H1 (cell line): Measurements from ENCODE around the gene EMX2. TPM values are rescaled to one million over a fixed set of nuclear protein-coding genes. Genes with fewer than 3 reads are reported as not detected.
A peak's percentile ranks its signal among the peaks of the same experiment; 100 is the strongest.

ENCODE experiments used
- CTCF ChIA-PET: fragments of 300-600 bp; sonication (Branson Sonifier 250); formaldehyde crosslinking; loops from one replicate; lab custom pipeline; 2021; ENCODE audit not compliant: partially characterized antibody; lab: Charles Lee
- POLR2A ChIA-PET: fragments of 300-600 bp; sonication (Branson Sonifier 250); formaldehyde crosslinking; loops from one replicate; lab custom pipeline; 2021; ENCODE audit warnings: inconsistent platforms; ENCODE audit not compliant: partially characterized antibody; lab: Charles Lee
- DNase-seq, 2 experiments: peaks; one replicate each; pipeline versions ENCODE4 v3.0.0 to v3.0.0-alpha.2; 2010 to 2022; ENCODE audit warnings: low spot score in 2 of 2, low read depth in 1 of 2, mixed read lengths in 1 of 2
- FAIRE-seq: peaks from 2 replicates; lab custom pipeline; 2011; peaks lifted over from hg19 to GRCh38; lab: Jason Lieb, UNC
- H2AFZ ChIP-seq: 2 replicates; pipeline ENCODE4 v1.8.1; 2012; ENCODE audit warnings: low read length, inconsistent platforms
- H2AK5ac ChIP-seq: 2 replicates; pipeline ENCODE4 v1.6.1; 2013; ENCODE audit warnings: low read depth, low read length
- H2BK120ac ChIP-seq: replicated peaks from 2 replicates; pipeline ENCODE3; 2013; ENCODE audit warnings: low read depth, low read length, inconsistent platforms
- H2BK12ac ChIP-seq: 2 replicates; pipeline ENCODE4 v1.6.1; 2013; ENCODE audit warnings: low read depth, low read length
- H2BK15ac ChIP-seq: 2 replicates; pipeline ENCODE4 v1.6.1; 2013; ENCODE audit warnings: low read length
- H2BK20ac ChIP-seq: 2 replicates; pipeline ENCODE4 v1.6.1; 2013; ENCODE audit warnings: low read length
- H2BK5ac ChIP-seq: 2 replicates; pipeline ENCODE4 v1.6.1; 2013; ENCODE audit warnings: low read depth, low read length
- H3K14ac ChIP-seq: 2 replicates; pipeline ENCODE4 v1.6.1; 2013; ENCODE audit warnings: inconsistent platforms; ENCODE audit not compliant: insufficient read length
- H3K18ac ChIP-seq: 2 replicates; pipeline ENCODE4 v1.6.1; 2013; ENCODE audit warnings: low read length; ENCODE audit errors: extremely low read depth
- H3K23ac ChIP-seq: 2 replicates; pipeline ENCODE4 v1.6.1; 2013; ENCODE audit warnings: inconsistent platforms; ENCODE audit not compliant: insufficient read length
- H3K23me2 ChIP-seq: 2 replicates; pipeline ENCODE4 v1.6.1; 2013; ENCODE audit warnings: low read depth, low read length
- H3K27ac ChIP-seq: 2 replicates; pipeline ENCODE4 v1.6.1; 2011; ENCODE audit warnings: low read depth, low read length, inconsistent platforms
- H3K27me3 ChIP-seq, 4 experiments: replicated peaks in 1 of 4; 1 replicate in 1 of 4; 2 replicates in 3 of 4; pipeline versions ENCODE4 v1.6.1 to v1.8.1; 2011 to 2013; ENCODE audit warnings: low read length in 3 of 4, mild to moderate bottlenecking in 3 of 4, inconsistent platforms in 2 of 4, mixed read lengths in 2 of 4, moderate library complexity in 1 of 4; ENCODE audit not compliant: control insufficient read depth in 3 of 4, insufficient read depth in 3 of 4; ENCODE audit errors: extremely low read depth in 1 of 4
- H3K36me3 ChIP-seq, 4 experiments: 2 replicates each; pipeline versions ENCODE4 v1.6.1 to v1.8.1; 2011 to 2013; ENCODE audit warnings: mild to moderate bottlenecking in 4 of 4, low read length in 3 of 4, moderate library complexity in 2 of 4, control low read depth in 1 of 4, inconsistent platforms in 1 of 4; ENCODE audit not compliant: insufficient read depth in 4 of 4, control insufficient read depth in 2 of 4
- H3K4ac ChIP-seq: replicated peaks from 2 replicates; pipeline ENCODE3; 2013; ENCODE audit warnings: low read length, low read depth, mixed read lengths, inconsistent platforms; ENCODE audit not compliant: insufficient read length
- H3K4me1 ChIP-seq, 4 experiments: replicated peaks in 1 of 4; 1 replicate in 1 of 4; 2 replicates in 3 of 4; pipeline versions ENCODE4 v1.6.1 to v1.8.1; 2011 to 2013; ENCODE audit warnings: low read length in 3 of 4, inconsistent platforms in 2 of 4, mixed read lengths in 1 of 4; ENCODE audit not compliant: insufficient read depth in 4 of 4, control insufficient read depth in 3 of 4
- H3K4me2 ChIP-seq, 2 experiments: 2 replicates each; pipeline versions ENCODE4 v1.6.1 to v1.8.1; 2011 to 2013; ENCODE audit warnings: low read depth in 2 of 2, low read length in 2 of 2, control low read depth in 1 of 2, inconsistent platforms in 1 of 2, mild to moderate bottlenecking in 1 of 2; ENCODE audit not compliant: insufficient read depth in 1 of 2
- H3K4me3 ChIP-seq, 4 experiments: fragments of 200-600, 300-600 bp in 1 of 4; sonication (generic), shearing (Covaris generic), sonication (Bioruptor Twin) in 1 of 4; 2 replicates each; pipeline versions ENCODE4 v1.5.1 to v1.8.1; 2011 to 2016; ENCODE audit warnings: low read length in 4 of 4, low read depth in 3 of 4, control low read depth in 2 of 4, inconsistent platforms in 2 of 4, mild to moderate bottlenecking in 2 of 4, mixed read lengths in 1 of 4, moderate library complexity in 1 of 4; ENCODE audit not compliant: insufficient read depth in 2 of 4; ENCODE audit errors: extremely low read depth in 1 of 4
- H3K56ac ChIP-seq: replicated peaks from 2 replicates; pipeline ENCODE3; 2013; ENCODE audit warnings: low read depth, mild to moderate bottlenecking, mixed read lengths, low read length, inconsistent platforms; ENCODE audit not compliant: insufficient read length
- H3K79me1 ChIP-seq: 2 replicates; pipeline ENCODE4 v1.6.1; 2013; ENCODE audit warnings: low read depth, low read length, control low read depth
- H3K79me2 ChIP-seq, 2 experiments: 2 replicates each; pipeline versions ENCODE4 v1.6.1 to v1.8.1; 2012 to 2013; ENCODE audit warnings: low read length in 2 of 2, mild to moderate bottlenecking in 2 of 2, inconsistent platforms in 1 of 2; ENCODE audit not compliant: insufficient read depth in 2 of 2, control insufficient read depth in 1 of 2
- H3K9ac ChIP-seq, 4 experiments: replicated peaks in 1 of 4; 1 replicate in 1 of 4; 2 replicates in 3 of 4; pipeline versions ENCODE4 v1.6.1 to v1.8.1; 2011 to 2013; ENCODE audit warnings: low read depth in 3 of 4, low read length in 3 of 4, control low read depth in 2 of 4, mild to moderate bottlenecking in 2 of 4, moderate library complexity in 2 of 4, inconsistent platforms in 1 of 4; ENCODE audit errors: extremely low read depth in 1 of 4
- H3K9me3 ChIP-seq, 2 experiments: 2 replicates each; pipeline versions ENCODE4 v1.6.1 to v1.8.1; 2012 to 2013; ENCODE audit warnings: mild to moderate bottlenecking in 2 of 2, moderate library complexity in 2 of 2, control low read depth in 1 of 2, inconsistent platforms in 1 of 2, low read depth in 1 of 2, low read length in 1 of 2, mixed read lengths in 1 of 2; ENCODE audit not compliant: insufficient read depth in 2 of 2
- H4K20me1 ChIP-seq, 2 experiments: replicated peaks in 1 of 2; 2 replicates each; pipeline versions ENCODE3 to v1.8.1; 2011 to 2013; ENCODE audit warnings: inconsistent platforms in 2 of 2, low read length in 2 of 2, mild to moderate bottlenecking in 1 of 2; ENCODE audit not compliant: insufficient read depth in 2 of 2, control insufficient read depth in 1 of 2
- H4K5ac ChIP-seq: 2 replicates; pipeline ENCODE4 v1.6.1; 2013; ENCODE audit warnings: low read length, low read depth, mixed read lengths, inconsistent platforms; ENCODE audit not compliant: insufficient read length
- H4K8ac ChIP-seq: 2 replicates; pipeline ENCODE4 v1.8.0; 2013; ENCODE audit warnings: mild to moderate bottlenecking, moderate library complexity, low read length, inconsistent platforms; ENCODE audit not compliant: insufficient read depth; ENCODE audit errors: extremely low read depth
- H4K91ac ChIP-seq: replicated peaks from 2 replicates; pipeline ENCODE3; 2013; ENCODE audit warnings: low read length, mixed read lengths, inconsistent platforms; ENCODE audit not compliant: insufficient read length
- ASH2L ChIP-seq: fragments of 200-600, 300-600 bp; sonication (generic); IDR thresholded peaks from one replicate; pipeline ENCODE4 v1.7.1; 2017; ENCODE audit warnings: low read length
- BCL11A ChIP-seq, 2 experiments: IDR thresholded peaks; one replicate each; pipeline ENCODE4 v1.6.1; 2011; ENCODE audit warnings: low read depth in 2 of 2, low read length in 2 of 2, mild to moderate bottlenecking in 2 of 2
- E2F6 ChIP-seq: IDR thresholded peaks from 2 replicates; pipeline ENCODE4 v1.6.1; 2012; ENCODE audit warnings: inconsistent platforms
- EZH2 ChIP-seq: fragments of 200-600 bp; sonication (generic); IDR thresholded peaks from 2 replicates; pipeline ENCODE4 v1.7.1; 2012; ENCODE audit warnings: low read depth, mild to moderate bottlenecking, moderate library complexity, low read length, inconsistent platforms; ENCODE audit not compliant: severe bottlenecking
- RNF2 ChIP-seq: fragments of 200-900, 300-1000 bp; sonication (generic); IDR thresholded peaks from 2 replicates; pipeline ENCODE4 v1.7.1; 2016; ENCODE audit warnings: borderline replicate concordance, low read depth, mild to moderate bottlenecking, antibody characterized with exemption, low read length; ENCODE audit not compliant: poor library complexity, severe bottlenecking; ENCODE audit errors: missing control alignments
- SUZ12 ChIP-seq: fragments of 200-600 bp; sonication (generic); IDR thresholded peaks from 2 replicates; pipeline ENCODE4 v1.6.1; 2012; ENCODE audit warnings: mild to moderate bottlenecking, inconsistent platforms, low read length, moderate library complexity, mixed read lengths
- TAF1 ChIP-seq: IDR thresholded peaks from 2 replicates; pipeline ENCODE4 v1.6.1; 2011; ENCODE audit warnings: mild to moderate bottlenecking, low read depth, low read length
- TBP ChIP-seq: IDR thresholded peaks from 2 replicates; pipeline ENCODE4 v1.6.1; 2011; ENCODE audit warnings: low read depth, low read length, improper control_type of control experiment
- WGBS, 2 experiments: shearing (Covaris generic) in 1 of 2; methylation state at CpG; one replicate each; pipeline versions ENCODE4 v1.1.6 to v1.1.7; 2013 to 2015; ENCODE audit warnings: low lambda C conversion rate in 2 of 2, mixed read lengths in 2 of 2, inconsistent platforms in 1 of 2, low coverage in 1 of 2, missing lambda C conversion rate in 1 of 2; ENCODE audit not compliant: insufficient replicate concordance in 2 of 2, insufficient coverage in 1 of 2, insufficient read length in 1 of 2; ENCODE audit errors: extremely low coverage in 1 of 2, missing lambda C conversion rate in 1 of 2; 5-methylcytosine and 5-hydroxymethylcytosine counted together
- polyA plus RNA-seq, 7 experiments: library from polyadenylated mRNA; depleted of rRNA in 3 of 7; stranded (reverse) in 5 of 7; unstranded in 2 of 7; fragments of >200 nt in 5 of 7; fragments of 200-250 nt in 2 of 7; gene quantifications; 1 replicate in 5 of 7; 2 replicates in 1 of 7; 4 replicates in 1 of 7; pipeline versions ENCODE4 v1.2.1 to v1.2.3, GENCODE V29; 2011 to 2013; ENCODE audit warnings: missing spikeins in 2 of 7, mixed read lengths in 2 of 7
- total RNA-seq: library from RNA; stranded (reverse); fragmentation: NEBNext Ultra II Directional; extraction: Animal tissue kit (Norgen Biotek cat#: 25700); gene quantifications from 2 replicates; pipeline ENCODE4 v1.2.1, GENCODE V29; 2021

Gene EMX2
- total and polyA plus RNA-seq, 2 of the 8 experiments (the other 6 are each of a cell fraction or from before 2014, with no cell fraction given) = not detected

DNA sequence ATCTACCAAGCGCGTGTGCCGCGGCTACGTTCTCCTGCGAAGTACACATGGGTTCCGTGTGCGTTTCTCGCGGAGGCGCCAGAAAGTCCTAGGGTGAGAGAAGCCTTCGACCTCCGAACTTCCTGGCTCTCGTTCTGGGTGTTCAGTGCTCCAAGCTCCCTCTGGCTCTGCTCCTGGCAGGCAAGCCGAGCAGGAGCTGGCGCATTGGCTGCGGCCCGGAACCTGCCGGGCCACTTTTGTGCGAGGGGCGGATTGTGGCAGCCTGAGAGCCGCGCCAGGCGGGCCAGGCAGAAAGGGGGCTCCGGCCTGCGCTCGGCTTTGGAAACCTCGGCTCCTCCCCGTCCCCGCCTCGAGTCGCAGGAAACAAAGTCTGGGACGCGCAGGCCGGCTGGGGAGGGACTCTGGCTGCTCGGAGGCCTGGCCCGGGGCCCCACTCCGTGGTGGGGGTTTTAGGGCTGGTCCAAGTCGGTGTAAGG lies 9.6 kb downstream of the EMX2 start:
- H2BK5ac ChIP-seq = no peak overlapping the region
- H2BK12ac ChIP-seq = 0 out of 2 replicates have a peak overlapping the region, but pooled peaks have one; percentile 68
- peaks cover 84 to 93% (median 89%) of the 10 kb centered on the region in 4 experiments for H3K27me3 ChIP-seq
- H4K91ac ChIP-seq = no peak overlapping the region
- no peak overlapping the region for H4K5ac ChIP-seq
- WGBS, 2 experiments = 4% methylated on average over 33 of the region's 39 CpGs; no CpG with 5 or more reads in 1 of the 2 experiments
- H3K36me3 ChIP-seq = no peaks in the 10 kb centered on the region
- H2AFZ ChIP-seq = no peak overlapping the region
- H3K79me1 ChIP-seq = no peaks in the 10 kb centered on the region
- H3K18ac ChIP-seq = peak overlapping the region; percentile 48
- no peak overlapping the region; the same call in 1 of the 2 replicates for H2BK15ac ChIP-seq
- peak overlapping the region; percentile 5 to 39 (median 23); a peak in 4 of 8 replicates for H3K4me3 ChIP-seq
- peak; percentile 95 for TF ChIP-seq SUZ12
- peak; percentile 43; the same call in 1 of the 2 replicates for TF ChIP-seq TBP
- TF ChIP-seq RNF2 = peak; percentile 3
- peak; percentile 89 for TF ChIP-seq EZH2
- TF ChIP-seq E2F6 = 0 out of 2 replicates have a peak, but pooled peaks have one; percentile 20
- TF ChIP-seq ASH2L = no peak
- TF ChIP-seq BCL11A (IDR thresholded peaks at IDR 0.05; ENCODE audit: low read depth in 2 of 2, low read length in 2 of 2) = no peak
- no peak for TF ChIP-seq TAF1
- no peak overlapping the region for H3K4ac ChIP-seq
- H2BK120ac ChIP-seq = no peak overlapping the region
- H3K56ac ChIP-seq = no peak overlapping the region
- H4K8ac ChIP-seq = no peak overlapping the region
- H3K23me2 ChIP-seq = peaks cover 5% of the 10 kb centered on the region
- no peaks in the 10 kb centered on the region for H3K9me3 ChIP-seq
- H3K79me2 ChIP-seq = no peaks in the 10 kb centered on the region
- CTCF ChIA-PET = interaction anchor here (1.0 to 5.4 kb wide), 8 partner anchors 8 to 688 kb away, joined by 3 to 44 read pairs (median 4); no protein-coding TSS in a partner anchor
- H3K27ac ChIP-seq = no peak overlapping the region
- H3K14ac ChIP-seq = no peak overlapping the region
- FAIRE-seq = no peak
- peak in 1 of 2 experiments; percentile 72 for DNase-seq
- no peak overlapping the region for H2BK20ac ChIP-seq
- H3K4me1 ChIP-seq = peaks cover 0 to 23% (median 16%) of the 10 kb centered on the region in 4 experiments; a peak in 6 of 7 replicates
- H3K9ac ChIP-seq = no peak overlapping the region
- H4K20me1 ChIP-seq = peaks cover 29 to 33% of the 10 kb centered on the region in 2 experiments
- peak overlapping the region; percentile 60 to 66 for H3K4me2 ChIP-seq
- POLR2A ChIA-PET = interaction anchor here (1.2 kb wide), 1 partner anchor 13 kb away, joined by 3 read pairs; no protein-coding TSS in a partner anchor
- H2AK5ac ChIP-seq = no peak overlapping the region; the same call in 1 of the 2 replicates
- no peak overlapping the region for H3K23ac ChIP-seq
